H1 (cell line): Measurements from ENCODE around the gene HLTF.

ENCODE experiments used
- CHD2 ChIP-seq: IDR thresholded peaks from 2 replicates; pipeline ENCODE4 v1.6.1; 2012; ENCODE audit warnings: low read length, improper control_type of control experiment
- EZH2 ChIP-seq: fragments of 200-600 bp; sonication (generic); IDR thresholded peaks from 2 replicates; pipeline ENCODE4 v1.7.1; 2012; ENCODE audit warnings: low read depth, mild to moderate bottlenecking, moderate library complexity, low read length, inconsistent platforms; ENCODE audit not compliant: severe bottlenecking
- MAFK ChIP-seq: IDR thresholded peaks from 2 replicates; pipeline ENCODE4 v1.6.1; 2012; ENCODE audit warnings: low read depth, mild to moderate bottlenecking, improper control_type of control experiment, low read length
- POLR2A ChIP-seq, 2 experiments: IDR thresholded peaks; 1 replicate in 1 of 2; 2 replicates in 1 of 2; pipeline ENCODE4 v1.6.1; 2011; ENCODE audit warnings: low read depth in 2 of 2, low read length in 2 of 2, mild to moderate bottlenecking in 2 of 2; ENCODE audit errors: control extremely low read depth in 1 of 2
- SIX5 ChIP-seq: IDR thresholded peaks from 2 replicates; pipeline ENCODE4 v1.6.1; 2011; ENCODE audit warnings: mild to moderate bottlenecking, low read depth, low read length
- ZNF274 ChIP-seq: IDR thresholded peaks from 2 replicates; pipeline ENCODE4 v1.7.0; 2012; ENCODE audit warnings: low read length, borderline replicate concordance; ENCODE audit errors: extremely low read depth
- TF ChIP-seq, protein P1 (sequence below), 3 experiments: IDR thresholded peaks; 1 replicate in 2 of 3; 2 replicates in 1 of 3; pipeline versions ENCODE4 v1.5.1 to v1.6.1; 2011; ENCODE audit warnings: low read length in 3 of 3, mild to moderate bottlenecking in 3 of 3, inconsistent platforms in 2 of 3, low read depth in 1 of 3, moderate library complexity in 1 of 3; ENCODE audit not compliant: insufficient read depth in 1 of 3; ENCODE audit errors: control extremely low read depth in 1 of 3

DNA sequence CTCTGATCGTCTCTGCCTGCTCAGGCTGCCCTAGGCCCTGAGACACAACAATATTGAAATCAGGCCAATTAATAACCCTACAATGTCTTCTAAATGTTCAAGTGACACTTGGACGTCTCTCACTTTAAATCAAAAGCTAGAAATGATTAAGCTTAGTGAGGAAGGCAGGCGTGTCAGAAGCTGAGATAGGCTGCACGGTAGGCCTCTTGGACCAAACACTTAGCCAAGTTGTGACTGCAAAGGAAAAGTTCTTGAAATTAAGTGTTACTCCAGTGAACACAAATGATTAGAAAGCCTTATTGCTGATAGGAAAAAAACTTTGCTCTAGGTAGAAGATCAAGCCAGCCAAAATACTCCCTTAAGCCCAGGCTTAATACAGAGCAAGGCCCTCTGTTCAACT lies 45.3 kb upstream of the HLTF start:
- TF ChIP-seq, protein P1, sequence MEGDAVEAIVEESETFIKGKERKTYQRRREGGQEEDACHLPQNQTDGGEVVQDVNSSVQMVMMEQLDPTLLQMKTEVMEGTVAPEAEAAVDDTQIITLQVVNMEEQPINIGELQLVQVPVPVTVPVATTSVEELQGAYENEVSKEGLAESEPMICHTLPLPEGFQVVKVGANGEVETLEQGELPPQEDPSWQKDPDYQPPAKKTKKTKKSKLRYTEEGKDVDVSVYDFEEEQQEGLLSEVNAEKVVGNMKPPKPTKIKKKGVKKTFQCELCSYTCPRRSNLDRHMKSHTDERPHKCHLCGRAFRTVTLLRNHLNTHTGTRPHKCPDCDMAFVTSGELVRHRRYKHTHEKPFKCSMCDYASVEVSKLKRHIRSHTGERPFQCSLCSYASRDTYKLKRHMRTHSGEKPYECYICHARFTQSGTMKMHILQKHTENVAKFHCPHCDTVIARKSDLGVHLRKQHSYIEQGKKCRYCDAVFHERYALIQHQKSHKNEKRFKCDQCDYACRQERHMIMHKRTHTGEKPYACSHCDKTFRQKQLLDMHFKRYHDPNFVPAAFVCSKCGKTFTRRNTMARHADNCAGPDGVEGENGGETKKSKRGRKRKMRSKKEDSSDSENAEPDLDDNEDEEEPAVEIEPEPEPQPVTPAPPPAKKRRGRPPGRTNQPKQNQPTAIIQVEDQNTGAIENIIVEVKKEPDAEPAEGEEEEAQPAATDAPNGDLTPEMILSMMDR (IDR thresholded peaks at IDR 0.05; ENCODE audit: control extremely low read depth in 1 of 3, insufficient read depth in 1 of 3, low read depth in 1 of 3, low read length in 3 of 3), result no peak
- TF ChIP-seq POLR2A (IDR thresholded peaks at IDR 0.05; ENCODE audit: control extremely low read depth in 1 of 2, low read depth in 2 of 2, low read length in 2 of 2) (no peak), MAFK (no peak), CHD2 (no peak), EZH2 (no peak), ZNF274 (no peak), SIX5 (no peak)
